Subcutaneous abdominal adipose tissue (tissue), 5 donors: ENCODE data around the gene CXXC5.
"Not testable (repeated sequence)": the region's sequence is repeated elsewhere in the genome, so short reads cannot be mapped to it uniquely, and the experiment has no call there.

Experiments
- H3K27ac ChIP-seq: one replicate; pipeline ENCODE4 v1.7.0; 2013; ENCODE audit warnings: low read depth, mild to moderate bottlenecking, inconsistent platforms, low read length, moderate library complexity
- H3K27me3 ChIP-seq, 5 donors: one replicate each; pipeline ENCODE4 v1.7.0; 2013; ENCODE audit warnings: low read length in 5 of 5, inconsistent platforms in 1 of 5; ENCODE audit not compliant: control insufficient read depth in 5 of 5, insufficient read depth in 4 of 5
- H3K36me3 ChIP-seq, 5 donors: one replicate each; pipeline ENCODE4 v1.7.0; 2013; ENCODE audit warnings: low read length in 5 of 5; ENCODE audit not compliant: control insufficient read depth in 5 of 5, insufficient read depth in 5 of 5
- H3K4me1 ChIP-seq, 5 donors: one replicate each; pipeline ENCODE4 v1.7.0; 2013; ENCODE audit warnings: low read length in 5 of 5, mild to moderate bottlenecking in 3 of 5, moderate library complexity in 1 of 5; ENCODE audit not compliant: control insufficient read depth in 5 of 5, insufficient read depth in 5 of 5
- H3K4me3 ChIP-seq, 5 donors: one replicate each; pipeline ENCODE4 v1.7.0; 2013; ENCODE audit warnings: low read length in 5 of 5, low read depth in 1 of 5
- H3K9ac ChIP-seq, 5 donors: one replicate each; pipeline ENCODE4 v1.7.0; 2013; ENCODE audit warnings: low read length in 5 of 5, mild to moderate bottlenecking in 4 of 5, moderate library complexity in 3 of 5
- H3K9me3 ChIP-seq, 5 donors: one replicate each; pipeline ENCODE4 v1.7.0; 2013; ENCODE audit warnings: low read length in 5 of 5; ENCODE audit not compliant: control insufficient read depth in 5 of 5
- donor health status: healthy.
- donor health status: healthy.
- donor health status: healthy.
- donor health status: healthy.
- donor health status: healthy.

The CXXC5 gene

GRCh38 chr5:139648205-139649081, at the start of gene CXXC5:
CXXC5 (plus strand) TSS chr5:139648349; CDS start chr5:139680524, 32,175 bp downstream.
- peaks cover 13 to 71% (median 63%) of the 10 kb centered on the region in 5 donors for H3K4me1 ChIP-seq

DNA sequence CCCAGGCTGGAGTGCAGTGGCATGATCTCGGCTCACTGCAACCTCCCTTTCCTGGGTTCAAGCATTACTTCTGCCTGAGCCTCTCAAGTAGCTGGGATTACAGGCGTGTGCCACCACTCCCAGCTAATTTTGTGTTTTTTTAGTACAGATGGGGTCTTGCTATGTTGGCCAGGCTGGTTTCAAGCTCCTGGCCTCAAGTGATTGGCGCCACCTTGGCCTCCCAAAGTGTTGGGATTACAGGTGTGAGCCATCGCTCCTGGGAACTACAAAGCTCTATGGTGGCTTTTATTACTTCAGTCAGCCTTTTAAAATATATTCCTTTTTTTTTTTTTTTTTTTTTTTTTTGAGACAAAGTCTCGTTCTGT, 49.6 kb upstream of the CXXC5 start:
- not testable (repeated sequence) for H3K9me3 ChIP-seq, H3K9ac ChIP-seq, H3K27ac ChIP-seq, H3K4me1 ChIP-seq, H3K27me3 ChIP-seq, H3K4me3 ChIP-seq
- peaks cover 6 to 26% (median 22%) of the 10 kb centered on the region in 5 donors for H3K36me3 ChIP-seq

More at GRCh38 chr5:139648205-139649081, at the start of gene CXXC5:
- H3K36me3 ChIP-seq = no peaks in the 10 kb centered on the region
- H3K9ac ChIP-seq = peak within 1 kb of the TSS in 4 of 5 donors; percentile 74 to 87 (median 80)
- H3K27ac ChIP-seq = peak within 1 kb of the TSS; percentile 95
- peak within 1 kb of the TSS; percentile 57 to 88 (median 80) for H3K4me3 ChIP-seq
- no peaks in the 10 kb centered on the region for H3K9me3 ChIP-seq
- no peaks in the 10 kb centered on the region for H3K27me3 ChIP-seq

- H3K4me3 ChIP-seq = no peak overlapping the region
- no peak overlapping the region for H3K27ac ChIP-seq
- H3K27me3 ChIP-seq = no peaks in the 10 kb centered on the region
- H3K36me3 ChIP-seq = peaks cover 6 to 26% (median 22%) of the 10 kb centered on the region in 5 donors
- no peak overlapping the region for H3K9ac ChIP-seq
- no peaks in the 10 kb centered on the region for H3K4me1 ChIP-seq
- peaks cover 0 to 2% (median 0%) of the 10 kb centered on the region in 5 donors for H3K9me3 ChIP-seq
Measured at GRCh38 chr5:139600336-139600949, 47.7 kb upstream of the CXXC5 start.

- H3K27me3 ChIP-seq = no peaks in the 10 kb centered on the region
- H3K4me1 ChIP-seq = no peaks in the 10 kb centered on the region
- peaks cover 6 to 26% (median 22%) of the 10 kb centered on the region in 5 donors for H3K36me3 ChIP-seq
- no peak overlapping the region for H3K9ac ChIP-seq
- no peak overlapping the region for H3K4me3 ChIP-seq
- peaks cover 0 to 2% (median 0%) of the 10 kb centered on the region in 5 donors for H3K9me3 ChIP-seq
- H3K27ac ChIP-seq = no peak overlapping the region
Measured at GRCh38 chr5:139601429-139601828, 46.7 kb upstream of the CXXC5 start.

DNA sequence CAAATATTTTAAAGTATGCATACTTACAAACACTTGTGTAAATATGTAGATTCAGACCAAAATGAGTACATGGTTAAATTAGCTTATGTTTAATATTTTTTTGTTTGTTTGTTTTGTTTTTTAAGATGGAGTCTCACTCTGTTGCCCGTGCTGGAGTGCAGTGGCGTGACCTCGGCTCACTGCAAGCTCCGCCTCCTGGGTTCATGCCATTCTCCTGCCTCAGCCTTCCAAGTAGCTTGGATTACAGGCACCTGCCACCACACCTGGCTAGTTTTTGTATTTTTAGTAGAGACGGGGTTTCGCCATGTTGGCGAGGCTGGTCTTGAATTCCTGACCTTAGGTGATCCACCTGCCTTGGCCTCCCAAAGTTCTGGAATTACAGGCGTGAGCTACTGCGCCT, 46.2 kb upstream of the CXXC5 start:
- H3K27ac ChIP-seq, H3K4me1 ChIP-seq, H3K4me3 ChIP-seq, H3K27me3 ChIP-seq, H3K9ac ChIP-seq, H3K9me3 ChIP-seq: not testable (repeated sequence)
- H3K36me3 ChIP-seq = peaks cover 6 to 26% (median 22%) of the 10 kb centered on the region in 5 donors

DNA sequence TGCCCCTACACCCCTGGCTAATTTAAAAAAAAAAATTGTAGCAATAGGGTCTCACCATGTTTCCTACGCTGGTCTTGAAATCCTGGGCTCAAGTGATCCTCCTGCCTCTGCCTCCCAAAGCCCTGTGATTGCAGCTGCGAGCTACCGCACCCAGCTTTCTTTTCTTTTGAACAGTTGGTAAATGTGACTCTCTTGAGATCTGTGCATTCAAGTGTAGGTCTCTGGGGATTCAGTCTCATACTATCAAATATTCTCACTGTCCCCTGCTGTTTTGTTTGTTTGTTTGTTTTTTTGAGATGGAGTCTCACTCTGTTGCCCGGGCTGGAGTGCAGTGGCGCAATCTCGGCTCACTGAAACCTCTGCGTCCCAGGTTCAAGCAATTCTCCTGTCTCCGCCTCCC, 42.3 kb upstream of the CXXC5 start:
- no peak overlapping the region for H3K9ac ChIP-seq
- H3K36me3 ChIP-seq = peaks cover 6 to 18% (median 16%) of the 10 kb centered on the region in 5 donors
- H3K27ac ChIP-seq = no peak overlapping the region
- H3K27me3 ChIP-seq = no peaks in the 10 kb centered on the region
- H3K4me1 ChIP-seq = peaks cover 0 to 5% (median 0%) of the 10 kb centered on the region in 5 donors
- H3K4me3 ChIP-seq = no peak overlapping the region
- no peaks in the 10 kb centered on the region for H3K9me3 ChIP-seq

GRCh38 chr5:139611703-139612584, 36.2 kb upstream of the CXXC5 start:
- no peaks in the 10 kb centered on the region for H3K27me3 ChIP-seq
- peaks cover 2 to 21% (median 6%) of the 10 kb centered on the region in 5 donors for H3K4me1 ChIP-seq
- H3K9ac ChIP-seq = no peak overlapping the region
- H3K36me3 ChIP-seq = peaks cover 0 to 13% (median 8%) of the 10 kb centered on the region in 5 donors
- no peak overlapping the region for H3K27ac ChIP-seq
- H3K9me3 ChIP-seq = no peaks in the 10 kb centered on the region
- no peak overlapping the region for H3K4me3 ChIP-seq

DNA sequence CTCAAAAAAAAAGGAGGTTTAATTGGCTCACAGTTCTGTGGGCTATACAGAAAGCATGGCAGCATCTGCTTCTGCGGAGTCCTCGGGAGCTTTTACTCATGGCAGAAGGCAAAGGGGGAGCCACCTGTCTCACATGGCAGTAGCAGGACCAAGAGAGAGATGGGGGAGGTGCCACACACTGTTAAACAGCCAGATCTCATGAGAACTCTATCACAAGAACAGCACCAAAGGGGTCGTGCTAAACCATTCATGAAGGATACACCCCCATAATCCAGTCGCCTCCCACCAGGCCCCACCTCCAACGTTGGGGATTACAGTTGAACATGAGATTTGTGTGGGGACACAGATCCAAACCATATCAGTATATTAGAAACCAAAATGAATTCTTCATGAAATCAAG, 28.3 kb upstream of the CXXC5 start:
- peaks cover 14 to 50% (median 38%) of the 10 kb centered on the region in 5 donors for H3K36me3 ChIP-seq
- H3K4me1 ChIP-seq = no peaks in the 10 kb centered on the region
- H3K9me3 ChIP-seq = no peaks in the 10 kb centered on the region
- no peak overlapping the region for H3K27ac ChIP-seq
- H3K4me3 ChIP-seq = no peak overlapping the region
- no peaks in the 10 kb centered on the region for H3K27me3 ChIP-seq
- no peak overlapping the region for H3K9ac ChIP-seq

DNA sequence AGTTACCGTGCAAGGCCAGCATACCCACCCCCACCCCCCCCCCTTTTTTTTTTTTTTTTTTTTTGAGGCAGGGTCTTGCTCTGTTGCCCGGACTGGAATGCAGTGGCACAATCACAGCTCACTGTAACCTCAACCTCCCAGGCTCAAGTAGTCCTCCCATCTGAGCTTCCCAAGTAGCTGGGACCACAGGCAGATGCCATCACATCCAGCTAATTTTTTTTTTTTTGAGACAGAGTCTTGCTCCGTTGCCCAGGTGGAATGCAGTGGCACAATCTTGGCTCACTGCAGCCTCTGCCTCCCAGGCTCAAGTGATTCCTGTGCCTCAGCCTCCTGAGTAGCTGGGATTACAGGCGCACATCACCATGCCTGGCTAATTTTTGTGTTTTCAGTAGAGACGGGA, 22.8 kb upstream of the CXXC5 start:
- H3K9ac ChIP-seq, H3K9me3 ChIP-seq, H3K27me3 ChIP-seq, H3K4me1 ChIP-seq, H3K27ac ChIP-seq, H3K4me3 ChIP-seq: not testable (repeated sequence)
- peaks cover 32 to 74% (median 52%) of the 10 kb centered on the region in 5 donors for H3K36me3 ChIP-seq
